OCI-LY7 (cell line): ENCODE data around the gene ZNF213.

ENCODE experiments used
- CTCF ChIP-seq: fragments of 200-600 bp; sonication (generic); conservative IDR thresholded peaks from 2 replicates; pipeline ENCODE4 v1.5.1; 2014; ENCODE audit warnings: mild to moderate bottlenecking, antibody characterized with exemption, low read length, moderate library complexity, mixed read lengths
- EZH2phosphoT487 ChIP-seq: fragments of 200-600 bp; sonication (generic); IDR thresholded peaks from 2 replicates; pipeline ENCODE4 v1.6.1; 2018; ENCODE audit warnings: low read depth, borderline replicate concordance, mild to moderate bottlenecking, mixed run types, antibody characterized with exemption, low read length, moderate library complexity, mixed read lengths

DNA sequence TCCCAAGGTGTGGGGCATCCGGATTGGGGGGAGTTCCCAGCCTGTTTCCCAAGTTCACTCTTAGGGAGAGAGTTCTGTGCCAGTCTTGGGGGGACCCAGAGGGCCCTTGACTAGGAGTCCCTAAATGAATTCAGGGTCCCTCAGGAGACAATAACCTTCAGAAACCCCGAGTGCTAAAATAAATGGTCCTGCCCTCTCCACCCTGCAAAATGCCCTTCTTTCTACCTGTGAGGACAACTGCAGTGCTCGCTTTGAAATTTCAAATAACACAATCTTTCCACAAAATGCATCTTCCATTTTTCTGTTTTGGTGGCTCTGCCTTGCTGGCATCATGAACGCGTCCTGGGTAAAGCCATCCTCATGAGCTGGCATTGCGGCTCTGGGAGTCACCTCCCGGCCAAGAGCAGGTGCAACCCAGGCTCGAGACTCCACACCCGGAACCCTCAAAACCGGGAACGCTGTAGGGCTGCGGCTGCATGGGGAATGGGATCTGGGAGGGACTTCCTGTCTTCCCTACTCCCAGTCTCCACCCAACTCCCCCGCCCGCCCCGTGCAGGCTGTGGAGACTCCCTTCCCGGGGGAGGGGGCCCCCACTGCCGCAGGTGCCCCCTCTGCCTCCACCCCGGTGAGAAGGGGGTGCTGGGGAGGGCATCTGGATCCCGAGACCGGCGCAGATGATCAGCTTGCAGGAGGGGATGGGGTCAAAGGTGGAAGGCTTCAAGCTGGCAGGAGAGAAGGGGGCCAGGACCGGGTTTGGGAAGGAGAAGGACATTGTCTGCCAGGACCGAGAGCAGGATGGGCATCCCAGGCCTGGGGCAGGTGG, 22.6 kb upstream of the ZNF213 start, which contains the start of gene ZNF205:
- TF ChIP-seq CTCF (no peak), EZH2phosphoT487 (no peak)
